Measurements from ENCODE around the gene DIABLO.

- TF ChIP-seq CTCF (IDR thresholded peaks at IDR 0.05) (no peak), POLR2A (IDR thresholded peaks at IDR 0.05) (no peak)
Observed at GRCh38 chr12:122206976-122207375, 18.9 kb downstream of the DIABLO start.

All from Peyer's patch (tissue), 4 donors.